ENCODE data around the gene MFSD2B. TPM values are rescaled to one million over a fixed set of nuclear protein-coding genes. Genes with fewer than 3 reads are reported as not detected.

MFSD2B gene
- total RNA-seq, 1 experiment from 2014 or later = 0.39 TPM

GRCh38 chr2:24050041-24050979 lies 40.4 kb downstream of the MFSD2B start (continued):
- TF ChIP-seq CTCF (IDR thresholded peaks at IDR 0.05 in 2 of 3, conservative IDR thresholded peaks at IDR 0.05 in 1 of 3; ENCODE audit: borderline replicate concordance in 1 of 3, insufficient read depth in 1 of 3, low read depth in 2 of 3, low read length in 2 of 3) (no peak), CBX3 (IDR thresholded peaks at IDR 0.05; ENCODE audit: low read depth) (no peak)

GRCh38 chr2:24051833-24052232 lies 41.9 kb downstream of the MFSD2B start:
- intact Hi-C loops (cut with micrococcal nuclease) = loop anchor here (2.0 kb wide), 1 partner anchor 25 kb away; the partner anchor contains the start of gene SF3B6
- H3K9me2 ChIP-seq (ENCODE audit: insufficient read depth) = no peaks in the 10 kb centered on the region
- no peaks in the 10 kb centered on the region for H3K27me3 ChIP-seq (ENCODE audit: insufficient read depth, low read length)
- H3K4me3 ChIP-seq (replicated peaks in 1 of 2; ENCODE audit: low read depth in 1 of 2, low read length in 2 of 2) = no peak overlapping the region
- no peak for TF ChIP-seq ZNF274 (IDR thresholded peaks at IDR 0.05; ENCODE audit: low read depth, low read length)
- no peak for TF ChIP-seq CBX3 (IDR thresholded peaks at IDR 0.05; ENCODE audit: low read depth)
- TF ChIP-seq CEBPB (IDR thresholded peaks at IDR 0.05; ENCODE audit: low read depth) = no peak
- TF ChIP-seq ELF1 (IDR thresholded peaks at IDR 0.05; ENCODE audit: borderline replicate concordance, low read depth) = no peak
- TF ChIP-seq ATF3 (IDR thresholded peaks at IDR 0.05) = no peak
- no peak for TF ChIP-seq POLR2A (IDR thresholded peaks at IDR 0.05; ENCODE audit: borderline replicate concordance, extremely low read depth, insufficient read depth, insufficient read length)
- TF ChIP-seq SIN3A (IDR thresholded peaks at IDR 0.05; ENCODE audit: low read depth) = no peak
- no peak for TF ChIP-seq SRF (IDR thresholded peaks at IDR 0.05; ENCODE audit: low read depth)
- TF ChIP-seq EZH2 (IDR thresholded peaks at IDR 0.05) = no peak
- TF ChIP-seq EZH2phosphoT487 (IDR thresholded peaks at IDR 0.05; ENCODE audit: borderline replicate concordance) = no peak
- no peak for TF ChIP-seq SP1 (IDR thresholded peaks at IDR 0.05; ENCODE audit: low read depth)
- TF ChIP-seq MAX (IDR thresholded peaks at IDR 0.05) = no peak
- no peak for TF ChIP-seq ZBTB33 (IDR thresholded peaks at IDR 0.05; ENCODE audit: extremely low read depth, insufficient replicate concordance, low read length)
- no peaks in the 10 kb centered on the region for H3K9me3 ChIP-seq (ENCODE audit: control insufficient read depth in 1 of 2, insufficient read depth in 1 of 2, low read depth in 1 of 2, low read length in 2 of 2)
- H3K9ac ChIP-seq (ENCODE audit: low read length) = no peak overlapping the region
- no peak for ATAC-seq
- POLR2A ChIA-PET = no interaction called here
- CTCF ChIA-PET = no interaction called here
- H3K79me2 ChIP-seq (ENCODE audit: insufficient read depth, low read length) = peaks cover 3% of the 10 kb centered on the region; the same call in 1 of the 2 replicates
- H2AFZ ChIP-seq (ENCODE audit: low read depth, low read length, poor library complexity, severe bottlenecking) = no peak overlapping the region
- H4K20me1 ChIP-seq (ENCODE audit: insufficient read depth) = no peaks in the 10 kb centered on the region
- no peak overlapping the region for H3K27ac ChIP-seq (ENCODE audit: low read depth, low read length)
- no peak overlapping the region for H3K4me2 ChIP-seq (ENCODE audit: low read length)
- peaks cover 8 to 22% of the 10 kb centered on the region in 2 experiments for H3K4me1 ChIP-seq (ENCODE audit: control insufficient read depth in 1 of 2, insufficient read depth in 2 of 2, low read length in 2 of 2)
- no peaks in the 10 kb centered on the region for H3K36me3 ChIP-seq (ENCODE audit: control insufficient read depth in 1 of 2, insufficient read depth in 2 of 2, low read length in 2 of 2)
- no TSS peak for BruUV-seq (replicated peaks)
- RAD21 ChIA-PET (ENCODE audit: low non-redundant PET in 1 of 2, low total read pairs in 2 of 2, uncharacterized antibody in 2 of 2, unreplicated experiment in 2 of 2) = interaction anchor here in 1 of 2 experiments (0.6 kb wide), 1 partner anchor 24 kb away, joined by 4 read pairs; the partner anchor contains the start of gene SF3B6
- no peak for DNase-seq (ENCODE audit: low read depth, low spot score)

Measured in HCT116 (cell line).